Endothelial cell of umbilical vein (primary cell): Measurements from ENCODE around the gene TFDP1. TPM values are rescaled to one million over a fixed set of nuclear protein-coding genes. Genes with fewer than 3 reads are reported as not detected.

Experiments
- BruUV-seq: library from RNA; stranded (reverse); fragments of 400-500 nt; replicated peaks from 2 replicates; lab custom pipeline; 2021; lab: Mats Ljungman, UMichigan
- CTCF ChIA-PET: fragments of 300-600, 350-600 bp; sonication (Branson Sonifier 250); formaldehyde crosslinking; loops from one replicate; lab custom pipeline; 2021; ENCODE audit warnings: antibody characterized with exemption, inconsistent platforms; lab: Charles Lee
- POLR2A ChIA-PET: fragments of 300-600, 350-600 bp; sonication (Branson Sonifier 250); formaldehyde crosslinking; loops from one replicate; lab custom pipeline; 2021; ENCODE audit warnings: antibody characterized with exemption, inconsistent platforms; lab: Charles Lee
- DNase-seq: peaks from one replicate; pipeline ENCODE4 v3.0.0-alpha.2; 2011; ENCODE audit warnings: low read depth, low spot score
- FAIRE-seq: peaks from 2 replicates; lab custom pipeline; 2011; peaks lifted over from hg19 to GRCh38; lab: Jason Lieb, UNC
- H2AFZ ChIP-seq: 2 replicates; pipeline ENCODE4 v1.6.0; 2012; ENCODE audit warnings: low read depth, low read length, control low read depth, inconsistent platforms
- H3K27ac ChIP-seq: 2 replicates; pipeline ENCODE4 v1.5.1; 2011; ENCODE audit warnings: low read depth, mild to moderate bottlenecking, control low read depth, low read length, moderate library complexity; ENCODE audit not compliant: insufficient read depth
- H3K27me3 ChIP-seq, 2 experiments: 2 replicates each; pipeline versions ENCODE4 v1.6.0 to v1.6.1; 2011; ENCODE audit warnings: low read length in 2 of 2, mixed read lengths in 1 of 2; ENCODE audit not compliant: control insufficient read depth in 2 of 2, insufficient read depth in 2 of 2
- H3K36me3 ChIP-seq, 2 experiments: 2 replicates in 1 of 2; 3 replicates in 1 of 2; pipeline ENCODE4 v1.5.1; 2011; ENCODE audit warnings: low read length in 2 of 2, mild to moderate bottlenecking in 1 of 2, moderate library complexity in 1 of 2; ENCODE audit not compliant: control insufficient read depth in 2 of 2, insufficient read depth in 2 of 2; ENCODE audit errors: extremely low read depth in 1 of 2
- H3K4me1 ChIP-seq: 3 replicates; pipeline ENCODE4 v1.5.1; 2011; ENCODE audit warnings: mild to moderate bottlenecking, low read length; ENCODE audit not compliant: control insufficient read depth, insufficient read depth; ENCODE audit errors: extremely low read depth
- H3K4me2 ChIP-seq: 2 replicates; pipeline ENCODE4 v1.6.1; 2011; ENCODE audit warnings: low read length, control low read depth, mixed read lengths; ENCODE audit not compliant: insufficient read depth
- H3K4me3 ChIP-seq, 3 experiments: fragments of 200-600 bp in 1 of 3; sonication (generic), shearing (Covaris generic) in 1 of 3; replicated peaks in 1 of 3; 2 replicates each; pipeline ENCODE4 v1.5.1; 2011 to 2016; ENCODE audit warnings: control low read depth in 3 of 3, low read length in 3 of 3, mild to moderate bottlenecking in 2 of 3, inconsistent platforms in 1 of 3, low read depth in 1 of 3, moderate library complexity in 1 of 3; ENCODE audit not compliant: insufficient read depth in 1 of 3
- H3K79me2 ChIP-seq: 2 replicates; pipeline ENCODE4 v1.6.0; 2012; ENCODE audit warnings: low read length, inconsistent platforms; ENCODE audit not compliant: control insufficient read depth, insufficient read depth
- H3K9ac ChIP-seq: replicated peaks from 2 replicates; pipeline ENCODE3; 2011; ENCODE audit warnings: low read length, control low read depth; ENCODE audit not compliant: insufficient read depth; ENCODE audit errors: extremely low read depth
- H3K9me1 ChIP-seq: replicated peaks from 3 replicates; pipeline ENCODE4 v1.6.0; 2011; ENCODE audit warnings: mild to moderate bottlenecking, low read length; ENCODE audit not compliant: control insufficient read depth, insufficient read depth; ENCODE audit errors: extremely low read depth
- H3K9me3 ChIP-seq: replicated peaks from 2 replicates; pipeline ENCODE4 v1.5.1; 2012; ENCODE audit warnings: low read length, inconsistent platforms; ENCODE audit not compliant: control insufficient read depth, insufficient read depth
- H4K20me1 ChIP-seq: replicated peaks from 2 replicates; pipeline ENCODE3; 2011; ENCODE audit warnings: mild to moderate bottlenecking, low read length; ENCODE audit not compliant: control insufficient read depth, insufficient read depth; ENCODE audit errors: extremely low read depth
- EZH2 ChIP-seq: IDR thresholded peaks from 2 replicates; pipeline ENCODE4 v1.6.1; 2012; ENCODE audit warnings: borderline replicate concordance, low read depth, mild to moderate bottlenecking, moderate library complexity, low read length, inconsistent platforms; ENCODE audit not compliant: severe bottlenecking
- FOS ChIP-seq: IDR thresholded peaks from 2 replicates; pipeline ENCODE4 v1.6.1; 2011; ENCODE audit warnings: mild to moderate bottlenecking, low read length, moderate library complexity, borderline replicate concordance; ENCODE audit not compliant: insufficient read depth
- GATA2 ChIP-seq: IDR thresholded peaks from 2 replicates; pipeline ENCODE4 v1.7.0; 2011; ENCODE audit warnings: low read depth, mild to moderate bottlenecking, moderate library complexity, mixed read lengths, low read length; ENCODE audit not compliant: insufficient read length, insufficient read depth
- JUN ChIP-seq: IDR thresholded peaks from 2 replicates; pipeline ENCODE4 v1.6.1; 2011; ENCODE audit warnings: borderline replicate concordance, low read depth; ENCODE audit not compliant: insufficient read length, insufficient read depth
- MYC ChIP-seq: IDR thresholded peaks from one replicate; pipeline ENCODE4 v1.6.1; 2011; ENCODE audit warnings: mild to moderate bottlenecking, low read depth, low read length
- POLR2A ChIP-seq: IDR thresholded peaks from 2 replicates; pipeline ENCODE4 v1.6.1; 2012; ENCODE audit warnings: low read depth, mild to moderate bottlenecking, control low read depth, low read length
- POLR2AphosphoS5 ChIP-seq: IDR thresholded peaks from 2 replicates; pipeline ENCODE4 v1.6.1; 2012; ENCODE audit warnings: low read depth, mild to moderate bottlenecking, control low read depth, low read length, moderate library complexity; ENCODE audit not compliant: insufficient read depth
- dilution Hi-C: fragments of 300-500 bp; cut with MboI; formaldehyde crosslinking; loops from one replicate; pipeline ENCODE4 v1.15.0; 2019; ENCODE audit warnings: low sequenced_read_pairs; ENCODE audit not compliant: extremely low pct_ligation_motif_present
- intact Hi-C: fragments of 100-400 bp; cut with micrococcal nuclease; formaldehyde crosslinking; loops from one replicate; pipeline ENCODE4 v1.10.0; 2022
- polyA plus RNA-seq, 4 experiments: library from polyadenylated mRNA; depleted of rRNA in 3 of 4; stranded (reverse) in 3 of 4; unstranded in 1 of 4; fragments of >200 nt; gene quantifications; 2 replicates each; pipeline versions ENCODE4 v1.2.1 to v1.2.3, GENCODE V29; 2011 to 2012; ENCODE audit warnings: missing spikeins in 1 of 4
- total RNA-seq: library from RNA; stranded (reverse); gene quantifications from 2 replicates; pipeline ENCODE4 v1.2.3, GENCODE V29; 2021
- TF ChIP-seq, protein P1 (sequence below): IDR thresholded peaks from 2 replicates; pipeline ENCODE4 v1.6.1; 2011; ENCODE audit not compliant: insufficient read depth, insufficient read length
- TF ChIP-seq, protein P2 (sequence below), 2 donors: IDR thresholded peaks; 1 replicate in 1 of 2; 2 replicates in 1 of 2; pipeline ENCODE4 v1.5.1; 2011; ENCODE audit warnings: low read length in 2 of 2, mild to moderate bottlenecking in 2 of 2, moderate library complexity in 2 of 2, control low read depth in 1 of 2, inconsistent platforms in 1 of 2, low read depth in 1 of 2; ENCODE audit not compliant: insufficient read depth in 1 of 2; ENCODE audit errors: extremely low read depth in 1 of 2

Gene TFDP1
- total and polyA plus RNA-seq, 2 donors (not counting 3 experiments of a cell fraction or from before 2014, with no cell fraction given) = 64.3 to 137 TPM

DNA sequence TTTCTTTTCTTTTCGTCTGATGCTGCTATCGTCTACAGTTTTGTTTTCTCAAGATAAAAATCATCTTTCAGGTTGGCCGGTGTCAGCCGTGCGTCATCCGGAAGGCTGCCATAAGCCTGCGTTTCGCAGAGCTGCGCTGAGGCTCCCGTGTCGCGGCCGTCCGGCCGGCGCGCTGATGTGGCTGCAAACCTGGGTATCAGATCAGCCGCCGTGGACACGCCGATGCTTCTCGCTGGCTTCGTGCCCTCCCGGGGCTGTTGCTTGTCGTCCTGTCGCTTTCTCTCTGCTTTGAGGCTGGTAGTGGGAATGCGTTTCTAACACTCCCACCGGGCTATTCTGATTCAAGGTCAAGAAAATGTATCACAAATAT, 45.9 kb upstream of the TFDP1 start:
- TF ChIP-seq, protein P1, sequence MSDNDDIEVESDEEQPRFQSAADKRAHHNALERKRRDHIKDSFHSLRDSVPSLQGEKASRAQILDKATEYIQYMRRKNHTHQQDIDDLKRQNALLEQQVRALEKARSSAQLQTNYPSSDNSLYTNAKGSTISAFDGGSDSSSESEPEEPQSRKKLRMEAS = no peak
- TF ChIP-seq, protein P2, sequence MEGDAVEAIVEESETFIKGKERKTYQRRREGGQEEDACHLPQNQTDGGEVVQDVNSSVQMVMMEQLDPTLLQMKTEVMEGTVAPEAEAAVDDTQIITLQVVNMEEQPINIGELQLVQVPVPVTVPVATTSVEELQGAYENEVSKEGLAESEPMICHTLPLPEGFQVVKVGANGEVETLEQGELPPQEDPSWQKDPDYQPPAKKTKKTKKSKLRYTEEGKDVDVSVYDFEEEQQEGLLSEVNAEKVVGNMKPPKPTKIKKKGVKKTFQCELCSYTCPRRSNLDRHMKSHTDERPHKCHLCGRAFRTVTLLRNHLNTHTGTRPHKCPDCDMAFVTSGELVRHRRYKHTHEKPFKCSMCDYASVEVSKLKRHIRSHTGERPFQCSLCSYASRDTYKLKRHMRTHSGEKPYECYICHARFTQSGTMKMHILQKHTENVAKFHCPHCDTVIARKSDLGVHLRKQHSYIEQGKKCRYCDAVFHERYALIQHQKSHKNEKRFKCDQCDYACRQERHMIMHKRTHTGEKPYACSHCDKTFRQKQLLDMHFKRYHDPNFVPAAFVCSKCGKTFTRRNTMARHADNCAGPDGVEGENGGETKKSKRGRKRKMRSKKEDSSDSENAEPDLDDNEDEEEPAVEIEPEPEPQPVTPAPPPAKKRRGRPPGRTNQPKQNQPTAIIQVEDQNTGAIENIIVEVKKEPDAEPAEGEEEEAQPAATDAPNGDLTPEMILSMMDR (IDR thresholded peaks at IDR 0.05; ENCODE audit: extremely low read depth in 1 of 2, insufficient read depth in 1 of 2, low read depth in 1 of 2, low read length in 2 of 2) = no peak
- TF ChIP-seq MYC = no peak
- no peak for TF ChIP-seq GATA2
- TF ChIP-seq FOS = no peak
- no peak for TF ChIP-seq POLR2A
- TF ChIP-seq JUN = no peak
- no peak for TF ChIP-seq EZH2
- no peak for TF ChIP-seq POLR2AphosphoS5
- CTCF ChIA-PET = no interaction called here
- no TSS peak for BruUV-seq
- peaks cover 22% of the 10 kb centered on the region for H3K79me2 ChIP-seq
- POLR2A ChIA-PET = no interaction called here
- H3K4me3 ChIP-seq = no peak overlapping the region
- no peak overlapping the region for H3K9ac ChIP-seq
- no peaks in the 10 kb centered on the region for H3K9me3 ChIP-seq
- H3K36me3 ChIP-seq = peaks cover 2 to 26% of the 10 kb centered on the region in 2 experiments
- no peaks in the 10 kb centered on the region for H3K4me1 ChIP-seq
- H3K4me2 ChIP-seq = no peak overlapping the region
- H3K27ac ChIP-seq = no peak overlapping the region
- intact Hi-C loops = no loop called here
- no peak overlapping the region for H2AFZ ChIP-seq
- DNase-seq = no peak
- dilution Hi-C loops = no loop called here
- H3K27me3 ChIP-seq = no peaks in the 10 kb centered on the region
- no peaks in the 10 kb centered on the region for H4K20me1 ChIP-seq
- FAIRE-seq = no peak
- H3K9me1 ChIP-seq = no peaks in the 10 kb centered on the region
